A549 (cell line): ENCODE data around the gene MAP6. TPM values are rescaled to one million over a fixed set of nuclear protein-coding genes. Genes with fewer than 3 reads are reported as not detected.

ENCODE experiments used
- ATAC-seq, 2 experiments: fragments of 200-7000 bp in 1 of 2; fragments of >200 bp in 1 of 2; cut with Nextera tagmentation in 1 of 2; cut with Tn5 transposase in 1 of 2; 3 replicates each; pipeline versions ENCODE4 v1.8.0 to v1.9.1; 2018 to 2020; ENCODE audit warnings: mild to moderate bottlenecking in 1 of 2, moderate library complexity in 1 of 2
- CTCF ChIA-PET: fragments of 300-600 bp; sonication (Branson Sonifier 250); formaldehyde crosslinking; extraction: SDS; loops from one replicate; lab custom pipeline; 2021; ENCODE audit warnings: antibody characterized with exemption, inconsistent platforms; lab: Yijun Ruan, JAX
- POLR2A ChIA-PET: fragments of 350-600 bp; formaldehyde crosslinking; extraction: SDS; loops from one replicate; lab custom pipeline; 2021; ENCODE audit warnings: antibody characterized with exemption, inconsistent platforms; lab: Yijun Ruan, JAX
- DNase-seq, 2 experiments: peaks; one replicate each; pipeline versions ENCODE4 v3.0.0 to v3.0.0-alpha.2; 2011 to 2016; ENCODE audit warnings: low read depth in 1 of 2, low spot score in 1 of 2
- FAIRE-seq: peaks from 2 replicates; lab custom pipeline; 2011; peaks lifted over from hg19 to GRCh38; lab: Jason Lieb, UNC
- H3K27ac ChIP-seq, 2 experiments: fragments of >200 bp; sonication (Bioruptor Twin); formaldehyde crosslinking; 3 replicates each; pipeline ENCODE4 v1.5.1; 2016 to 2017
- H3K4me1 ChIP-seq: fragments of >200 bp; sonication (Bioruptor Twin); formaldehyde crosslinking; 3 replicates; pipeline ENCODE4 v1.6.1; 2016
- H3K4me2 ChIP-seq: fragments of >200 bp; sonication (Bioruptor Twin); formaldehyde crosslinking; 3 replicates; pipeline ENCODE4 v1.6.1; 2016
- H3K4me3 ChIP-seq: fragments of >200 bp; sonication (Bioruptor Twin); formaldehyde crosslinking; 3 replicates; pipeline ENCODE4 v1.5.1; 2016
- H3K9me3 ChIP-seq: fragments of >200 bp; sonication (Bioruptor Twin); formaldehyde crosslinking; 3 replicates; pipeline ENCODE4 v1.6.1; 2016
- BHLHE40 ChIP-seq: IDR thresholded peaks from 2 replicates; pipeline ENCODE4 v1.6.1; 2012; ENCODE audit warnings: low read depth, low read length, inconsistent platforms
- CHD2 ChIP-seq: fragments of 150-350 bp; IDR thresholded peaks from 2 replicates; pipeline ENCODE4 v1.6.1; 2014; ENCODE audit warnings: low read length; ENCODE audit not compliant: partially characterized antibody
- CHD4 ChIP-seq: fragments of 200-600 bp; sonication (generic); IDR thresholded peaks from 2 replicates; pipeline ENCODE4 v1.6.1; 2016; ENCODE audit warnings: antibody characterized with exemption, mild to moderate bottlenecking, borderline replicate concordance
- ESRRA ChIP-seq: fragments of 150-350 bp; IDR thresholded peaks from 2 replicates; pipeline ENCODE4 v1.6.1; 2014; ENCODE audit warnings: mild to moderate bottlenecking, low read length, borderline replicate concordance
- FOXS1 ChIP-seq: fragments of 250-450 bp; sonication (Bioruptor Pico); IDR thresholded peaks from 2 replicates; pipeline ENCODE4 v1.5.0; 2020; ENCODE audit warnings: mild to moderate bottlenecking, moderate library complexity
- HES2 ChIP-seq: fragments of >200 bp; sonication (Bioruptor Twin); formaldehyde crosslinking; IDR thresholded peaks from 2 replicates; pipeline ENCODE4 v1.6.1; 2016
- HEYL ChIP-seq: fragments of 250-450 bp; sonication (Bioruptor Pico); IDR thresholded peaks from 2 replicates; pipeline ENCODE4 v1.8.0; 2021; ENCODE audit warnings: mild to moderate bottlenecking, moderate library complexity
- HOXB5 ChIP-seq: fragments of 250-450 bp; sonication (Bioruptor Pico); IDR thresholded peaks from 2 replicates; pipeline ENCODE4 v1.5.0; 2020; ENCODE audit warnings: mild to moderate bottlenecking, moderate library complexity
- JUN ChIP-seq, 2 experiments: fragments of >200 bp; sonication (Bioruptor Twin); formaldehyde crosslinking; IDR thresholded peaks; 2 replicates in 1 of 2; 3 replicates in 1 of 2; pipeline ENCODE4 v1.6.1; 2016 to 2017
- JUNB ChIP-seq: fragments of >200 bp; sonication (Bioruptor Twin); formaldehyde crosslinking; IDR thresholded peaks from 2 replicates; pipeline ENCODE4 v1.6.1; 2016
- KDM5A ChIP-seq: fragments of 200-600 bp; sonication (generic); IDR thresholded peaks from 2 replicates; pipeline ENCODE4 v1.6.1; 2016; ENCODE audit warnings: antibody characterized with exemption, mild to moderate bottlenecking
- NFE2L2 ChIP-seq: fragments of 150-350 bp; conservative IDR thresholded peaks from 2 replicates; pipeline ENCODE4 v1.6.1; 2014; ENCODE audit warnings: low read length
- POLR2AphosphoS2 ChIP-seq: conservative IDR thresholded peaks from 2 replicates; pipeline ENCODE4 v1.6.1; 2012; ENCODE audit warnings: low read length, improper control_type of control experiment, inconsistent platforms
- RAD21 ChIP-seq, 2 experiments: fragments of >200 bp in 1 of 2; sonication (Bioruptor Twin) in 1 of 2; formaldehyde crosslinking in 1 of 2; IDR thresholded peaks in 1 of 2; conservative IDR thresholded peaks in 1 of 2; 2 replicates in 1 of 2; 3 replicates in 1 of 2; pipeline ENCODE4 v1.6.1; 2012 to 2018; ENCODE audit warnings: inconsistent platforms in 1 of 2
- RCOR1 ChIP-seq: fragments of 150-350 bp; IDR thresholded peaks from 2 replicates; pipeline ENCODE4 v1.6.1; 2014; ENCODE audit warnings: antibody characterized with exemption, low read length, low read depth
- SMC3 ChIP-seq: fragments of >200 bp; sonication (Bioruptor Twin); formaldehyde crosslinking; IDR thresholded peaks from 3 replicates; pipeline ENCODE4 v1.6.1; 2018; ENCODE audit warnings: inconsistent platforms
- ZC3H11A ChIP-seq: fragments of 450-650 bp; IDR thresholded peaks from 2 replicates; pipeline ENCODE4 v1.6.1; 2014; ENCODE audit warnings: antibody characterized with exemption, mild to moderate bottlenecking
- ZFP36 ChIP-seq: fragments of 450-650 bp; IDR thresholded peaks from 2 replicates; pipeline ENCODE4 v1.6.1; 2014; ENCODE audit warnings: borderline replicate concordance; ENCODE audit not compliant: partially characterized antibody
- WGBS: methylation state at CpG from one replicate; pipeline ENCODE4 v1.1.6; 2017; ENCODE audit errors: missing lambda C conversion rate; 5-methylcytosine and 5-hydroxymethylcytosine counted together
- polyA plus RNA-seq, 4 experiments: library from polyadenylated mRNA; depleted of rRNA in 3 of 4; stranded (reverse); fragments of >200 nt; fragmentation: RNase III in 1 of 4; extraction: RNeasy Plus Mini Kit Qiagen cat#74134 plus additional on column Dnase treatment in 1 of 4; gene quantifications; 2 replicates in 3 of 4; 3 replicates in 1 of 4; pipeline ENCODE4 v1.2.3, GENCODE V29; 2011 to 2017
- TF ChIP-seq, protein P1 (sequence below): fragments of 250-450 bp; sonication (Bioruptor Pico); IDR thresholded peaks from 2 replicates; pipeline ENCODE4 v1.5.0; 2020; ENCODE audit warnings: low read depth, mild to moderate bottlenecking, moderate library complexity
- TF ChIP-seq, protein P2 (sequence below): IDR thresholded peaks from 2 replicates; pipeline ENCODE4 v1.6.1; 2012; ENCODE audit warnings: low read depth, borderline replicate concordance
- TF ChIP-seq, protein P3 (sequence below): fragments of 250-450 bp; sonication (Bioruptor Pico); IDR thresholded peaks from 2 replicates; pipeline ENCODE4 v1.5.0; 2021; ENCODE audit warnings: mild to moderate bottlenecking, moderate library complexity, borderline replicate concordance

The MAP6 gene
- polyA plus RNA-seq, 2 of the 4 experiments (the other 2 are of a cell fraction) = 1.1 to 2.1 TPM

GRCh38 chr11:75574698-75575602, 93.9 kb downstream of the MAP6 start:
- ChIA-PET POLR2A (interaction anchor here (1.3 to 4.1 kb wide), 2 partner anchors 11 to 12 kb away, joined by 3 to 24 read pairs; partner anchors contain the start of gene SERPINH1), CTCF (interaction anchor here (1.0 to 7.1 kb wide), 11 partner anchors 14 to 294 kb away, joined by 3 to 137 read pairs (median 5); partner anchors contain the start of gene SERPINH1)
- Histone ChIP-seq H3K4me3 (no peak overlapping the region), H3K4me1 (peaks cover 9% of the 10 kb centered on the region; the same call in 2 of the 3 replicates), H3K9me3 (no peaks in the 10 kb centered on the region), H3K27ac (no peak overlapping the region), H3K4me2 (no peak overlapping the region)
- TF ChIP-seq SMC3 = 0 out of 3 replicates have a peak, but pooled peaks have one; percentile 16
- no peak for TF ChIP-seq RCOR1
- no peak for TF ChIP-seq JUNB
- TF ChIP-seq ZC3H11A = no peak
- peak; percentile 22 to 32; a peak in 2 of 5 replicates for TF ChIP-seq RAD21 (conservative IDR thresholded peaks at IDR 0.05 in 1 of 2, IDR thresholded peaks at IDR 0.05 in 1 of 2)
- no peak for TF ChIP-seq KDM5A
- TF ChIP-seq JUN (IDR thresholded peaks at IDR 0.05) = no peak
- ATAC-seq (peak; percentile 25 to 59; a peak in 4 of 6 replicates), DNase-seq (no peak), FAIRE-seq (no peak)
- 84% methylated on average over 11 of the region's 12 CpGs for WGBS

DNA sequence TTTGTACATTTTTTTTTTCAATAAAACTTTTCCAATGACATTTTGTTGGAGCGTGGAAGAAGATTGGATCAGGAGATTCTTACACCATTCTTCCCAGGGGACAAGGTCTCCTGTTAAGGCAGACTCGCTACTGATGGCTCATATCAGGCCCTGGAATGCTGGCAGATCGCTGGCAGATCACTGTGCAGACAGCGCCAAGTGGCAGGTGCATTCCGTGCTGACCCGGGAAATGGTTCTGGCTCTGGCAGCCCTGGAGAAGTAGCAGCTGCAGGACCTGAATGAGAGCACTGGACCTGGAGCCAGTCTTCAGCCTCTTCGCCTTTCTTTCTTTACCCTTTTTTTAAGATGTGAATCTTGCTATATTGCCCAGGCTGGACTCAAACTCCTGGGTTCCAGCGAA, 96.1 kb downstream of the MAP6 start:
- no peak for TF ChIP-seq CHD2
- TF ChIP-seq HES2 = no peak
- TF ChIP-seq, protein P1, sequence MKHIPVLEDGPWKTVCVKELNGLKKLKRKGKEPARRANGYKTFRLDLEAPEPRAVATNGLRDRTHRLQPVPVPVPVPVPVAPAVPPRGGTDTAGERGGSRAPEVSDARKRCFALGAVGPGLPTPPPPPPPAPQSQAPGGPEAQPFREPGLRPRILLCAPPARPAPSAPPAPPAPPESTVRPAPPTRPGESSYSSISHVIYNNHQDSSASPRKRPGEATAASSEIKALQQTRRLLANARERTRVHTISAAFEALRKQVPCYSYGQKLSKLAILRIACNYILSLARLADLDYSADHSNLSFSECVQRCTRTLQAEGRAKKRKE (CRISPR knock-in tag) = no peak
- TF ChIP-seq BHLHE40 = no peak
- no peak for TF ChIP-seq FOXS1
- TF ChIP-seq KDM5A = no peak
- TF ChIP-seq NFE2L2 = no peak
- TF ChIP-seq, protein P2, sequence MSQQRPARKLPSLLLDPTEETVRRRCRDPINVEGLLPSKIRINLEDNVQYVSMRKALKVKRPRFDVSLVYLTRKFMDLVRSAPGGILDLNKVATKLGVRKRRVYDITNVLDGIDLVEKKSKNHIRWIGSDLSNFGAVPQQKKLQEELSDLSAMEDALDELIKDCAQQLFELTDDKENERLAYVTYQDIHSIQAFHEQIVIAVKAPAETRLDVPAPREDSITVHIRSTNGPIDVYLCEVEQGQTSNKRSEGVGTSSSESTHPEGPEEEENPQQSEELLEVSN = no peak
- no peak for TF ChIP-seq POLR2AphosphoS2
- no peak for TF ChIP-seq HOXB5 (CRISPR knock-in tag)
- TF ChIP-seq JUNB = no peak
- no peaks in the 10 kb centered on the region for H3K9me3 ChIP-seq
- no peak for ATAC-seq
- no peak for FAIRE-seq
- DNase-seq = no peak
- peaks cover 9% of the 10 kb centered on the region; the same call in 2 of the 3 replicates for H3K4me1 ChIP-seq
- H3K4me2 ChIP-seq = no peak overlapping the region
- 92% methylated on average over 8 of the region's 8 CpGs for WGBS
- no peak overlapping the region for H3K27ac ChIP-seq
- ChIA-PET CTCF (interaction anchor here (0.8 to 7.1 kb wide), 5 partner anchors 12 to 104 kb away, joined by 3 to 137 read pairs (median 5); partner anchors contain the start of gene SERPINH1), POLR2A (interaction anchor here (4.1 kb wide), 1 partner anchor 10 kb away, joined by 24 read pairs; the partner anchor contains the start of gene SERPINH1)
- no peak overlapping the region for H3K4me3 ChIP-seq

GRCh38 chr11:75571625-75572024, 97.2 kb downstream of the MAP6 start:
- no peak for TF ChIP-seq CHD4
- TF ChIP-seq ESRRA = no peak
- no peak for TF ChIP-seq HEYL (CRISPR knock-in tag)
- no peak for TF ChIP-seq ZFP36
- TF ChIP-seq RCOR1 = no peak
- TF ChIP-seq, protein P3, sequence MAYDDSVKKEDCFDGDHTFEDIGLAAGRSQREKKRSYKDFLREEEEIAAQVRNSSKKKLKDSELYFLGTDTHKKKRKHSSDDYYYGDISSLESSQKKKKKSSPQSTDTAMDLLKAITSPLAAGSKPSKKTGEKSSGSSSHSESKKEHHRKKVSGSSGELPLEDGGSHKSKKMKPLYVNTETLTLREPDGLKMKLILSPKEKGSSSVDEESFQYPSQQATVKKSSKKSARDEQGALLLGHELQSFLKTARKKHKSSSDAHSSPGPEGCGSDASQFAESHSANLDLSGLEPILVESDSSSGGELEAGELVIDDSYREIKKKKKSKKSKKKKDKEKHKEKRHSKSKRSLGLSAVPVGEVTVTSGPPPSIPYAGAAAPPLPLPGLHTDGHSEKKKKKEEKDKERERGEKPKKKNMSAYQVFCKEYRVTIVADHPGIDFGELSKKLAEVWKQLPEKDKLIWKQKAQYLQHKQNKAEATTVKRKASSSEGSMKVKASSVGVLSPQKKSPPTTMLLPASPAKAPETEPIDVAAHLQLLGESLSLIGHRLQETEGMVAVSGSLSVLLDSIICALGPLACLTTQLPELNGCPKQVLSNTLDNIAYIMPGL (CRISPR knock-in tag) = no peak
- Histone ChIP-seq H3K4me2 (no peak overlapping the region), H3K4me1 (peaks cover 5% of the 10 kb centered on the region; the same call in 2 of the 3 replicates), H3K4me3 (no peak overlapping the region), H3K27ac (no peak overlapping the region), H3K9me3 (no peaks in the 10 kb centered on the region)
- ChIA-PET CTCF (interaction anchor here (0.6 to 7.1 kb wide), 7 partner anchors 11 to 126 kb away, joined by 3 to 137 read pairs (median 5); partner anchors contain the start of gene SERPINH1), POLR2A (interaction anchor here (1.7 kb wide), 1 partner anchor 9 kb away, joined by 8 read pairs; the partner anchor contains the start of gene SERPINH1)
- DNase-seq = no peak
- 94% methylated on average over 14 of the region's 14 CpGs for WGBS
- no peak for FAIRE-seq
- ATAC-seq = no peak
